Endothelial cell of umbilical vein (primary cell): ENCODE measurements around the gene SEMA5A. TPM values are rescaled to one million over a fixed set of nuclear protein-coding genes. Genes with fewer than 3 reads are reported as not detected.

Source experiments
- BruUV-seq: library from RNA; stranded (reverse); fragments of 400-500 nt; replicated peaks from 2 replicates; lab custom pipeline; 2021; lab: Mats Ljungman, UMichigan
- CTCF ChIA-PET: fragments of 300-600, 350-600 bp; sonication (Branson Sonifier 250); formaldehyde crosslinking; loops from one replicate; lab custom pipeline; 2021; ENCODE audit warnings: antibody characterized with exemption, inconsistent platforms; lab: Charles Lee
- POLR2A ChIA-PET: fragments of 300-600, 350-600 bp; sonication (Branson Sonifier 250); formaldehyde crosslinking; loops from one replicate; lab custom pipeline; 2021; ENCODE audit warnings: antibody characterized with exemption, inconsistent platforms; lab: Charles Lee
- DNase-seq: peaks from one replicate; pipeline ENCODE4 v3.0.0-alpha.2; 2011; ENCODE audit warnings: low read depth, low spot score
- FAIRE-seq: peaks from 2 replicates; lab custom pipeline; 2011; peaks lifted over from hg19 to GRCh38; lab: Jason Lieb, UNC
- H2AFZ ChIP-seq: 2 replicates; pipeline ENCODE4 v1.6.0; 2012; ENCODE audit warnings: low read depth, low read length, control low read depth, inconsistent platforms
- H3K27ac ChIP-seq: 2 replicates; pipeline ENCODE4 v1.5.1; 2011; ENCODE audit warnings: low read depth, mild to moderate bottlenecking, control low read depth, low read length, moderate library complexity; ENCODE audit not compliant: insufficient read depth
- H3K27me3 ChIP-seq, 2 experiments: 2 replicates each; pipeline versions ENCODE4 v1.6.0 to v1.6.1; 2011; ENCODE audit warnings: low read length in 2 of 2, mixed read lengths in 1 of 2; ENCODE audit not compliant: control insufficient read depth in 2 of 2, insufficient read depth in 2 of 2
- H3K36me3 ChIP-seq, 2 experiments: 2 replicates in 1 of 2; 3 replicates in 1 of 2; pipeline ENCODE4 v1.5.1; 2011; ENCODE audit warnings: low read length in 2 of 2, mild to moderate bottlenecking in 1 of 2, moderate library complexity in 1 of 2; ENCODE audit not compliant: control insufficient read depth in 2 of 2, insufficient read depth in 2 of 2; ENCODE audit errors: extremely low read depth in 1 of 2
- H3K4me1 ChIP-seq: 3 replicates; pipeline ENCODE4 v1.5.1; 2011; ENCODE audit warnings: mild to moderate bottlenecking, low read length; ENCODE audit not compliant: control insufficient read depth, insufficient read depth; ENCODE audit errors: extremely low read depth
- H3K4me2 ChIP-seq: 2 replicates; pipeline ENCODE4 v1.6.1; 2011; ENCODE audit warnings: low read length, control low read depth, mixed read lengths; ENCODE audit not compliant: insufficient read depth
- H3K4me3 ChIP-seq, 3 experiments: fragments of 200-600 bp in 1 of 3; sonication (generic), shearing (Covaris generic) in 1 of 3; replicated peaks in 1 of 3; 2 replicates each; pipeline ENCODE4 v1.5.1; 2011 to 2016; ENCODE audit warnings: control low read depth in 3 of 3, low read length in 3 of 3, mild to moderate bottlenecking in 2 of 3, inconsistent platforms in 1 of 3, low read depth in 1 of 3, moderate library complexity in 1 of 3; ENCODE audit not compliant: insufficient read depth in 1 of 3
- H3K79me2 ChIP-seq: 2 replicates; pipeline ENCODE4 v1.6.0; 2012; ENCODE audit warnings: low read length, inconsistent platforms; ENCODE audit not compliant: control insufficient read depth, insufficient read depth
- H3K9ac ChIP-seq: replicated peaks from 2 replicates; pipeline ENCODE3; 2011; ENCODE audit warnings: low read length, control low read depth; ENCODE audit not compliant: insufficient read depth; ENCODE audit errors: extremely low read depth
- H3K9me1 ChIP-seq: replicated peaks from 3 replicates; pipeline ENCODE4 v1.6.0; 2011; ENCODE audit warnings: mild to moderate bottlenecking, low read length; ENCODE audit not compliant: control insufficient read depth, insufficient read depth; ENCODE audit errors: extremely low read depth
- H3K9me3 ChIP-seq: replicated peaks from 2 replicates; pipeline ENCODE4 v1.5.1; 2012; ENCODE audit warnings: low read length, inconsistent platforms; ENCODE audit not compliant: control insufficient read depth, insufficient read depth
- H4K20me1 ChIP-seq: replicated peaks from 2 replicates; pipeline ENCODE3; 2011; ENCODE audit warnings: mild to moderate bottlenecking, low read length; ENCODE audit not compliant: control insufficient read depth, insufficient read depth; ENCODE audit errors: extremely low read depth
- EZH2 ChIP-seq: IDR thresholded peaks from 2 replicates; pipeline ENCODE4 v1.6.1; 2012; ENCODE audit warnings: borderline replicate concordance, low read depth, mild to moderate bottlenecking, moderate library complexity, low read length, inconsistent platforms; ENCODE audit not compliant: severe bottlenecking
- FOS ChIP-seq: IDR thresholded peaks from 2 replicates; pipeline ENCODE4 v1.6.1; 2011; ENCODE audit warnings: mild to moderate bottlenecking, low read length, moderate library complexity, borderline replicate concordance; ENCODE audit not compliant: insufficient read depth
- GATA2 ChIP-seq: IDR thresholded peaks from 2 replicates; pipeline ENCODE4 v1.7.0; 2011; ENCODE audit warnings: low read depth, mild to moderate bottlenecking, moderate library complexity, mixed read lengths, low read length; ENCODE audit not compliant: insufficient read length, insufficient read depth
- JUN ChIP-seq: IDR thresholded peaks from 2 replicates; pipeline ENCODE4 v1.6.1; 2011; ENCODE audit warnings: borderline replicate concordance, low read depth; ENCODE audit not compliant: insufficient read length, insufficient read depth
- MYC ChIP-seq: IDR thresholded peaks from one replicate; pipeline ENCODE4 v1.6.1; 2011; ENCODE audit warnings: mild to moderate bottlenecking, low read depth, low read length
- POLR2A ChIP-seq: IDR thresholded peaks from 2 replicates; pipeline ENCODE4 v1.6.1; 2012; ENCODE audit warnings: low read depth, mild to moderate bottlenecking, control low read depth, low read length
- POLR2AphosphoS5 ChIP-seq: IDR thresholded peaks from 2 replicates; pipeline ENCODE4 v1.6.1; 2012; ENCODE audit warnings: low read depth, mild to moderate bottlenecking, control low read depth, low read length, moderate library complexity; ENCODE audit not compliant: insufficient read depth
- dilution Hi-C: fragments of 300-500 bp; cut with MboI; formaldehyde crosslinking; loops from one replicate; pipeline ENCODE4 v1.15.0; 2019; ENCODE audit warnings: low sequenced_read_pairs; ENCODE audit not compliant: extremely low pct_ligation_motif_present
- intact Hi-C: fragments of 100-400 bp; cut with micrococcal nuclease; formaldehyde crosslinking; loops from one replicate; pipeline ENCODE4 v1.10.0; 2022
- polyA plus RNA-seq, 4 experiments: library from polyadenylated mRNA; depleted of rRNA in 3 of 4; stranded (reverse) in 3 of 4; unstranded in 1 of 4; fragments of >200 nt; gene quantifications; 2 replicates each; pipeline versions ENCODE4 v1.2.1 to v1.2.3, GENCODE V29; 2011 to 2012; ENCODE audit warnings: missing spikeins in 1 of 4
- total RNA-seq: library from RNA; stranded (reverse); gene quantifications from 2 replicates; pipeline ENCODE4 v1.2.3, GENCODE V29; 2021
- TF ChIP-seq, protein P1 (sequence below): IDR thresholded peaks from 2 replicates; pipeline ENCODE4 v1.6.1; 2011; ENCODE audit not compliant: insufficient read depth, insufficient read length
- TF ChIP-seq, protein P2 (sequence below), 2 donors: IDR thresholded peaks; 1 replicate in 1 of 2; 2 replicates in 1 of 2; pipeline ENCODE4 v1.5.1; 2011; ENCODE audit warnings: low read length in 2 of 2, mild to moderate bottlenecking in 2 of 2, moderate library complexity in 2 of 2, control low read depth in 1 of 2, inconsistent platforms in 1 of 2, low read depth in 1 of 2; ENCODE audit not compliant: insufficient read depth in 1 of 2; ENCODE audit errors: extremely low read depth in 1 of 2

Gene SEMA5A
- total and polyA plus RNA-seq, 2 donors (not counting 3 experiments of a cell fraction or from before 2014, with no cell fraction given) = 0.04 to 0.06 TPM

DNA sequence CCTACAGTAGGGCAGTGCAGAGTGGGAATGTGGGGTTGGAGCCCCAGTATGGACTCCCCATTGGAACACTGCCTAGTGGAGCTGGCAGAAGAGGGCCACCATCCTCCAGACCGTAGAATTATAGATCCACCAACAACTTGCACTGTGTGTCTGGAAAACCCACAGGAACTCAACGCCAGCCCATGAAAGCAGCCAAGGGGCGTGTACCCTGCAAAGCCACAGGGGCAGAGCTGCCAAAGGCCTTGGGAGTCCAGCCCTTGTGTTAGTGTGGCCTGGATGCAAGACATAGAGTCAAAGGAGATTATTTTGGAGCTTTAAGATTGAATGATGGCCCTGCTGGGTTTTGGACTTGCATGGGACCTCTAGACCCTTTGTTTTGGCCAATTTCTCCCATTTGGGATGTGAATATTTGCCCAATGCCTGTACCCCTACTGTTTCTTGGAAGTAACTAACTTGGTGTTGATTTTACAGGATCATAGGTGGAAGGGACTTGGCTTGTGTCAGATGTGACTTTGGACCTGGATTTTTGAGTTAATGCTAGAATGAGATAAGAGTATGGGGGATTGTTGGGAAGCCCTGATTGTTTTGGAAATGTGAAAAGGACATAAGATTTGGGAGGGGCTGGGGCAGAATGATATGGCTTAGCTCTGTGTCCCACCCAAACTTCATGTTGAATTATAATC is 266.8 kb downstream of the SEMA5A start:
- Histone ChIP-seq H3K27me3 (no peaks in the 10 kb centered on the region), H4K20me1 (no peaks in the 10 kb centered on the region), H3K9me3 (no peaks in the 10 kb centered on the region), H3K36me3 (no peaks in the 10 kb centered on the region), H3K4me3 (no peak overlapping the region), H3K4me2 (no peak overlapping the region), H2AFZ (no peak overlapping the region), H3K4me1 (no peaks in the 10 kb centered on the region), H3K79me2 (no peaks in the 10 kb centered on the region), H3K9me1 (no peaks in the 10 kb centered on the region), H3K9ac (no peak overlapping the region), H3K27ac (no peak overlapping the region)
- TF ChIP-seq, protein P1, sequence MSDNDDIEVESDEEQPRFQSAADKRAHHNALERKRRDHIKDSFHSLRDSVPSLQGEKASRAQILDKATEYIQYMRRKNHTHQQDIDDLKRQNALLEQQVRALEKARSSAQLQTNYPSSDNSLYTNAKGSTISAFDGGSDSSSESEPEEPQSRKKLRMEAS = no peak
- TF ChIP-seq MYC = no peak
- TF ChIP-seq, protein P2, sequence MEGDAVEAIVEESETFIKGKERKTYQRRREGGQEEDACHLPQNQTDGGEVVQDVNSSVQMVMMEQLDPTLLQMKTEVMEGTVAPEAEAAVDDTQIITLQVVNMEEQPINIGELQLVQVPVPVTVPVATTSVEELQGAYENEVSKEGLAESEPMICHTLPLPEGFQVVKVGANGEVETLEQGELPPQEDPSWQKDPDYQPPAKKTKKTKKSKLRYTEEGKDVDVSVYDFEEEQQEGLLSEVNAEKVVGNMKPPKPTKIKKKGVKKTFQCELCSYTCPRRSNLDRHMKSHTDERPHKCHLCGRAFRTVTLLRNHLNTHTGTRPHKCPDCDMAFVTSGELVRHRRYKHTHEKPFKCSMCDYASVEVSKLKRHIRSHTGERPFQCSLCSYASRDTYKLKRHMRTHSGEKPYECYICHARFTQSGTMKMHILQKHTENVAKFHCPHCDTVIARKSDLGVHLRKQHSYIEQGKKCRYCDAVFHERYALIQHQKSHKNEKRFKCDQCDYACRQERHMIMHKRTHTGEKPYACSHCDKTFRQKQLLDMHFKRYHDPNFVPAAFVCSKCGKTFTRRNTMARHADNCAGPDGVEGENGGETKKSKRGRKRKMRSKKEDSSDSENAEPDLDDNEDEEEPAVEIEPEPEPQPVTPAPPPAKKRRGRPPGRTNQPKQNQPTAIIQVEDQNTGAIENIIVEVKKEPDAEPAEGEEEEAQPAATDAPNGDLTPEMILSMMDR (IDR thresholded peaks at IDR 0.05; ENCODE audit: extremely low read depth in 1 of 2, insufficient read depth in 1 of 2, low read depth in 1 of 2, low read length in 2 of 2) = no peak
- TF ChIP-seq FOS = no peak
- no peak for TF ChIP-seq POLR2AphosphoS5
- no peak for TF ChIP-seq POLR2A
- TF ChIP-seq EZH2 = no peak
- no peak for TF ChIP-seq JUN
- no peak for TF ChIP-seq GATA2
- CTCF ChIA-PET = no interaction called here
- no TSS peak for BruUV-seq
- POLR2A ChIA-PET = no interaction called here
- DNase-seq (no peak), FAIRE-seq (no peak)
- intact Hi-C loops = no loop called here
- dilution Hi-C loops = no loop called here
